Measurements from ENCODE around the gene LACTB.

LACTB gene

GRCh38 chr15:63109498-63109897 is 12.2 kb upstream of the LACTB start:
- no peak overlapping the region for H3K9ac ChIP-seq (ENCODE audit: insufficient read length)
- H3K9me3 ChIP-seq (ENCODE audit: low read depth, low read length) = no peaks in the 10 kb centered on the region
- no peak overlapping the region for H3K4me3 ChIP-seq
- no peak overlapping the region for H3K27ac ChIP-seq
- TF ChIP-seq POLR2AphosphoS5 (IDR thresholded peaks at IDR 0.05; ENCODE audit: borderline replicate concordance, low read depth, low read length) (no peak), EZH2 (IDR thresholded peaks at IDR 0.05) (no peak), FOXP2 (optimal IDR thresholded peaks at IDR 0.05; ENCODE audit: control extremely low read depth, extremely low read length, insufficient read depth) (no peak)
- DNase-seq (ENCODE audit: low read depth, low spot score) = no peak
- H3K36me3 ChIP-seq (ENCODE audit: insufficient read depth, low read length) = no peaks in the 10 kb centered on the region

- Histone ChIP-seq H3K4me3 (no peak overlapping the region), H3K9me3 (ENCODE audit: low read depth, low read length) (no peaks in the 10 kb centered on the region), H3K36me3 (ENCODE audit: insufficient read depth, low read length) (no peaks in the 10 kb centered on the region), H3K27ac (no peak overlapping the region), H3K9ac (ENCODE audit: insufficient read length) (no peak overlapping the region)
- TF ChIP-seq FOXP2 (optimal IDR thresholded peaks at IDR 0.05; ENCODE audit: control extremely low read depth, extremely low read length, insufficient read depth) = no peak
- TF ChIP-seq POLR2AphosphoS5 (IDR thresholded peaks at IDR 0.05; ENCODE audit: borderline replicate concordance, low read depth, low read length) = no peak
- no peak for TF ChIP-seq EZH2 (IDR thresholded peaks at IDR 0.05)
- no peak for DNase-seq (ENCODE audit: low read depth, low spot score)
Observed at GRCh38 chr15:63109920-63110319, 11.7 kb upstream of the LACTB start.

GRCh38 chr15:63110428-63111026 is 11.1 kb upstream of the LACTB start:
- Histone ChIP-seq H3K9ac (ENCODE audit: insufficient read length) (no peak overlapping the region), H3K27ac (no peak overlapping the region), H3K4me3 (no peak overlapping the region), H3K9me3 (ENCODE audit: low read depth, low read length) (no peaks in the 10 kb centered on the region), H3K36me3 (ENCODE audit: insufficient read depth, low read length) (no peaks in the 10 kb centered on the region)
- no peak for DNase-seq (ENCODE audit: low read depth, low spot score)
- no peak for TF ChIP-seq EZH2 (IDR thresholded peaks at IDR 0.05)
- TF ChIP-seq POLR2AphosphoS5 (IDR thresholded peaks at IDR 0.05; ENCODE audit: borderline replicate concordance, low read depth, low read length) = no peak
- TF ChIP-seq FOXP2 (optimal IDR thresholded peaks at IDR 0.05; ENCODE audit: control extremely low read depth, extremely low read length, insufficient read depth) = no peak

GRCh38 chr15:63111481-63111880 is 10.2 kb upstream of the LACTB start:
- no peak for DNase-seq (ENCODE audit: low read depth, low spot score)
- Histone ChIP-seq H3K4me3 (no peak overlapping the region), H3K36me3 (ENCODE audit: insufficient read depth, low read length) (no peaks in the 10 kb centered on the region), H3K9me3 (ENCODE audit: low read depth, low read length) (no peaks in the 10 kb centered on the region), H3K9ac (ENCODE audit: insufficient read length) (no peak overlapping the region), H3K27ac (no peak overlapping the region)
- no peak for TF ChIP-seq EZH2 (IDR thresholded peaks at IDR 0.05)
- TF ChIP-seq POLR2AphosphoS5 (IDR thresholded peaks at IDR 0.05; ENCODE audit: borderline replicate concordance, low read depth, low read length) = no peak
- TF ChIP-seq FOXP2 (optimal IDR thresholded peaks at IDR 0.05; ENCODE audit: control extremely low read depth, extremely low read length, insufficient read depth) = no peak

- Histone ChIP-seq H3K36me3 (ENCODE audit: insufficient read depth, low read length) (no peaks in the 10 kb centered on the region), H3K9ac (ENCODE audit: insufficient read length) (no peak overlapping the region), H3K4me3 (no peak overlapping the region), H3K9me3 (ENCODE audit: low read depth, low read length) (no peaks in the 10 kb centered on the region), H3K27ac (no peak overlapping the region)
- no peak for TF ChIP-seq POLR2AphosphoS5 (IDR thresholded peaks at IDR 0.05; ENCODE audit: borderline replicate concordance, low read depth, low read length)
- no peak for TF ChIP-seq FOXP2 (optimal IDR thresholded peaks at IDR 0.05; ENCODE audit: control extremely low read depth, extremely low read length, insufficient read depth)
- no peak for TF ChIP-seq EZH2 (IDR thresholded peaks at IDR 0.05)
- DNase-seq (ENCODE audit: low read depth, low spot score) = no peak
Observed at GRCh38 chr15:63112871-63113270, 8.8 kb upstream of the LACTB start.

GRCh38 chr15:63114465-63114864 is 7.2 kb upstream of the LACTB start:
- Histone ChIP-seq H3K9ac (ENCODE audit: insufficient read length) (no peak overlapping the region), H3K36me3 (ENCODE audit: insufficient read depth, low read length) (no peaks in the 10 kb centered on the region), H3K4me3 (no peak overlapping the region), H3K9me3 (ENCODE audit: low read depth, low read length) (no peaks in the 10 kb centered on the region; the same call in 1 of the 2 replicates), H3K27ac (no peak overlapping the region)
- no peak for DNase-seq (ENCODE audit: low read depth, low spot score)
- no peak for TF ChIP-seq EZH2 (IDR thresholded peaks at IDR 0.05)
- TF ChIP-seq FOXP2 (optimal IDR thresholded peaks at IDR 0.05; ENCODE audit: control extremely low read depth, extremely low read length, insufficient read depth) = no peak
- TF ChIP-seq POLR2AphosphoS5 (IDR thresholded peaks at IDR 0.05; ENCODE audit: borderline replicate concordance, low read depth, low read length) = no peak

GRCh38 chr15:63118854-63119253 is 2.8 kb upstream of the LACTB start:
- Histone ChIP-seq H3K27ac (no peak overlapping the region), H3K9me3 (ENCODE audit: low read depth, low read length) (peaks cover 2% of the 10 kb centered on the region; the same call in 1 of the 2 replicates), H3K9ac (ENCODE audit: insufficient read length) (no peak overlapping the region), H3K36me3 (ENCODE audit: insufficient read depth, low read length) (no peaks in the 10 kb centered on the region), H3K4me3 (no peak overlapping the region)
- no peak for DNase-seq (ENCODE audit: low read depth, low spot score)
- TF ChIP-seq FOXP2 (optimal IDR thresholded peaks at IDR 0.05; ENCODE audit: control extremely low read depth, extremely low read length, insufficient read depth) (no peak), EZH2 (IDR thresholded peaks at IDR 0.05) (no peak), POLR2AphosphoS5 (IDR thresholded peaks at IDR 0.05; ENCODE audit: borderline replicate concordance, low read depth, low read length) (no peak)

GRCh38 chr15:63122002-63122875 is 578 bp downstream of the LACTB start:
- TF ChIP-seq FOXP2 (optimal IDR thresholded peaks at IDR 0.05; ENCODE audit: control extremely low read depth, extremely low read length, insufficient read depth) = no peak
- TF ChIP-seq POLR2AphosphoS5 (IDR thresholded peaks at IDR 0.05; ENCODE audit: borderline replicate concordance, low read depth, low read length) = no peak
- no peak for TF ChIP-seq EZH2 (IDR thresholded peaks at IDR 0.05)
- Histone ChIP-seq H3K27ac (no peak overlapping the region), H3K9ac (ENCODE audit: insufficient read length) (peak overlapping the region; percentile 74), H3K9me3 (ENCODE audit: low read depth, low read length) (peaks cover 2% of the 10 kb centered on the region; the same call in 1 of the 2 replicates), H3K4me3 (peak overlapping the region; percentile 92), H3K36me3 (ENCODE audit: insufficient read depth, low read length) (no peaks in the 10 kb centered on the region)
- no peak for DNase-seq (ENCODE audit: low read depth, low spot score)
